ENCODE measurements around the gene CHMP2B. TPM values are rescaled to one million over a fixed set of nuclear protein-coding genes. Genes with fewer than 3 reads are reported as not detected.
A peak's percentile ranks its signal among the peaks of the same experiment; 100 is the strongest.
"Not testable (repeated sequence)": the region's sequence is repeated elsewhere in the genome, so short reads cannot be mapped to it uniquely, and the experiment has no call there.

The CHMP2B gene
- total RNA-seq, 6 experiments from 2014 or later = 34.9 to 46.4 (median 38.4) TPM

- no peak for DNase-seq
- TF ChIP-seq, protein P1, sequence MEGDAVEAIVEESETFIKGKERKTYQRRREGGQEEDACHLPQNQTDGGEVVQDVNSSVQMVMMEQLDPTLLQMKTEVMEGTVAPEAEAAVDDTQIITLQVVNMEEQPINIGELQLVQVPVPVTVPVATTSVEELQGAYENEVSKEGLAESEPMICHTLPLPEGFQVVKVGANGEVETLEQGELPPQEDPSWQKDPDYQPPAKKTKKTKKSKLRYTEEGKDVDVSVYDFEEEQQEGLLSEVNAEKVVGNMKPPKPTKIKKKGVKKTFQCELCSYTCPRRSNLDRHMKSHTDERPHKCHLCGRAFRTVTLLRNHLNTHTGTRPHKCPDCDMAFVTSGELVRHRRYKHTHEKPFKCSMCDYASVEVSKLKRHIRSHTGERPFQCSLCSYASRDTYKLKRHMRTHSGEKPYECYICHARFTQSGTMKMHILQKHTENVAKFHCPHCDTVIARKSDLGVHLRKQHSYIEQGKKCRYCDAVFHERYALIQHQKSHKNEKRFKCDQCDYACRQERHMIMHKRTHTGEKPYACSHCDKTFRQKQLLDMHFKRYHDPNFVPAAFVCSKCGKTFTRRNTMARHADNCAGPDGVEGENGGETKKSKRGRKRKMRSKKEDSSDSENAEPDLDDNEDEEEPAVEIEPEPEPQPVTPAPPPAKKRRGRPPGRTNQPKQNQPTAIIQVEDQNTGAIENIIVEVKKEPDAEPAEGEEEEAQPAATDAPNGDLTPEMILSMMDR (IDR thresholded peaks at IDR 0.05) = no peak
- Mint-ChIP-seq H3K4me3 (no peak overlapping the region), H3K36me3 (ENCODE audit: low read depth) (no peaks in the 10 kb centered on the region; the same call in 1 of the 2 replicates), H3K27ac (no peak overlapping the region; the same call in 1 of the 2 replicates), H3K9me3 (no peaks in the 10 kb centered on the region), H3K27me3 (ENCODE audit: insufficient read depth) (no peaks in the 10 kb centered on the region), H3K4me1 (ENCODE audit: low read depth) (peaks cover 14% of the 10 kb centered on the region)
These were observed 19.7 kb downstream of the CHMP2B start for GRCh38 chr3:87246662-87247429.

DNA sequence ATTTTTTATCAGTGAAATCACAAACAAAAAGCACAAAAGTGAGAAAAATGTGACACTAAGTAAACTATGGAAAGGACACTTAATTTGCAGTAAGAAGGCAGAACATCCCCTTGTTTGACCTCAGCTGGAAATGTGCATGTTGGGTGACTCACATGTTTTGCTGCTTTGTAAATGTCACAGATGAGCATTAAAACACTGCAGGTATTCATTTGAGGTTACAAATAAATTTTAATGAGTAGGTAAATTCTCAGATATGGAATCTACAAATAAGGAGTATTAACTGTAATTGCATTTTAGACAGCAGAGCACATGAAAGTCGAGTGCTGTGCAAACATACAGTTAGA is 20.3 kb downstream of the CHMP2B start:
- Mint-ChIP-seq H3K27ac (no peak overlapping the region), H3K4me3 (no peak overlapping the region), H3K36me3 (ENCODE audit: low read depth) (no peaks in the 10 kb centered on the region; the same call in 1 of the 2 replicates), H3K27me3 (ENCODE audit: insufficient read depth) (no peaks in the 10 kb centered on the region), H3K9me3 (no peaks in the 10 kb centered on the region), H3K4me1 (ENCODE audit: low read depth) (peaks cover 14% of the 10 kb centered on the region)
- TF ChIP-seq, protein P1 (IDR thresholded peaks at IDR 0.05) = no peak
- DNase-seq = no peak

DNA sequence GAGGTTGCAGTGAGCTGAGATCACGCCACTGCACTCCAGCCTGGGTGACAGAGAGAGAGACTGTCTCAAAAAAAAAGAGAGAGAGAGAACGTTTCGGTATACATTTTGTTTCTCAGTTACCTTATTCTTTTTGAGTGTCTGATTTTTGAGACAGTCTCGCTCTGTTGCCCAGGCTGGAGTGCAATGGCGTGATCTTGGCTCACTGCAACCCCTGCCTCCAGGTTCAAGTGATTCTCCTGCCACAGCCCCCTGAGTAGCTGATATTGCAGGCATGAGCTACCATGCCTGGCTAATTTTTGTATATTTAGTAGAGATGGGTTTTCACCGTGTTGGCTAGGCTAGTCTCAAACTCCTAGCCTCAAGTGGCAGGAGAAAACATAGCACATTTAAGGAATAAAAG is 21.1 kb downstream of the CHMP2B start:
- not testable (repeated sequence) for H3K4me3 Mint-ChIP-seq; H3K9me3 Mint-ChIP-seq; H3K27ac Mint-ChIP-seq; H3K36me3 Mint-ChIP-seq (ENCODE audit: low read depth); DNase-seq; H3K27me3 Mint-ChIP-seq (ENCODE audit: insufficient read depth)
- peaks cover 14% of the 10 kb centered on the region for H3K4me1 Mint-ChIP-seq (ENCODE audit: low read depth)

GRCh38 chr3:87248831-87249230 is 21.7 kb downstream of the CHMP2B start:
- H3K9me3 Mint-ChIP-seq = no peaks in the 10 kb centered on the region
- DNase-seq = no peak
- H3K27ac Mint-ChIP-seq = no peak overlapping the region
- H3K27me3 Mint-ChIP-seq (ENCODE audit: insufficient read depth) = no peaks in the 10 kb centered on the region
- H3K4me1 Mint-ChIP-seq (ENCODE audit: low read depth) = peaks cover 14% of the 10 kb centered on the region
- H3K4me3 Mint-ChIP-seq = no peak overlapping the region
- TF ChIP-seq, protein P1 (IDR thresholded peaks at IDR 0.05) = no peak
- H3K36me3 Mint-ChIP-seq (ENCODE audit: low read depth) = peaks cover 5% of the 10 kb centered on the region; the same call in 1 of the 2 replicates

DNA sequence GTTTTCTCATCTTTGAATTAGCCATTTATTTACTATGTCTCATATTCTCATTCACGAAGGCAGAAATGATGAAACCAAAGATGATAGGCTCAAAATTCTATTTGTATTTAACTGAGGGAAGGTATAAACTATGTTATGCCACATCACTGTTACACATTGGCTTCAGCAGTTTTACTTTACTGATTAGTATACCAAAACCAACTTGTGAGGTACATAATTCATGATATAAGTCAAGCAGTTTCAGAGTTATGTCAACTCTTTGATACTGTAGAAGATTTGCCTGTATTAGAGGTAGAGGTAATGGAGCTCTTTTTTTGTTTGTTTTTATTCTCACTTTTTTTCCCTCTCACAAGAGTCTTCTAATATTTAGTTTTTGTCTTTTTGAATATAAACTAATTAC is 22.9 kb downstream of the CHMP2B start:
- no peak overlapping the region for H3K27ac Mint-ChIP-seq

GRCh38 chr3:87260270-87260669 is 33.2 kb downstream of the CHMP2B start:
- H3K27ac Mint-ChIP-seq = no peak overlapping the region
- H3K27me3 Mint-ChIP-seq (ENCODE audit: insufficient read depth) = no peaks in the 10 kb centered on the region; the same call in 1 of the 2 replicates
- TF ChIP-seq, protein P1 (IDR thresholded peaks at IDR 0.05) = peak; percentile 87
- no peaks in the 10 kb centered on the region for H3K9me3 Mint-ChIP-seq
- peak overlapping the region; percentile 74 for H3K4me3 Mint-ChIP-seq
- H3K36me3 Mint-ChIP-seq (ENCODE audit: low read depth) = no peaks in the 10 kb centered on the region
- peak; percentile 48 for DNase-seq
- H3K4me1 Mint-ChIP-seq (ENCODE audit: low read depth) = peaks cover 15% of the 10 kb centered on the region

More for the DNA sequence above, 22.9 kb downstream of the CHMP2B start:
- H3K27me3 Mint-ChIP-seq (ENCODE audit: insufficient read depth) = no peaks in the 10 kb centered on the region
- H3K36me3 Mint-ChIP-seq (ENCODE audit: low read depth) = peaks cover 5% of the 10 kb centered on the region; the same call in 1 of the 2 replicates
- no peak overlapping the region for H3K4me3 Mint-ChIP-seq
- TF ChIP-seq, protein P1 (IDR thresholded peaks at IDR 0.05) = no peak
- no peaks in the 10 kb centered on the region for H3K9me3 Mint-ChIP-seq
- H3K4me1 Mint-ChIP-seq (ENCODE audit: low read depth) = peaks cover 14% of the 10 kb centered on the region
- no peak for DNase-seq
